22Rv1 (cell line): Measurements from ENCODE around the gene USHBP1.

Source experiments
- ZFX ChIP-seq: fragments of 450-650 bp; IDR thresholded peaks from 2 replicates; pipeline ENCODE4 v1.6.1; 2017; ENCODE audit warnings: antibody characterized with exemption, borderline replicate concordance
- TF ChIP-seq, protein P1 (sequence below): fragments of 450-650 bp; IDR thresholded peaks from 2 replicates; pipeline ENCODE4 v1.5.1; 2017; ENCODE audit warnings: mild to moderate bottlenecking

DNA sequence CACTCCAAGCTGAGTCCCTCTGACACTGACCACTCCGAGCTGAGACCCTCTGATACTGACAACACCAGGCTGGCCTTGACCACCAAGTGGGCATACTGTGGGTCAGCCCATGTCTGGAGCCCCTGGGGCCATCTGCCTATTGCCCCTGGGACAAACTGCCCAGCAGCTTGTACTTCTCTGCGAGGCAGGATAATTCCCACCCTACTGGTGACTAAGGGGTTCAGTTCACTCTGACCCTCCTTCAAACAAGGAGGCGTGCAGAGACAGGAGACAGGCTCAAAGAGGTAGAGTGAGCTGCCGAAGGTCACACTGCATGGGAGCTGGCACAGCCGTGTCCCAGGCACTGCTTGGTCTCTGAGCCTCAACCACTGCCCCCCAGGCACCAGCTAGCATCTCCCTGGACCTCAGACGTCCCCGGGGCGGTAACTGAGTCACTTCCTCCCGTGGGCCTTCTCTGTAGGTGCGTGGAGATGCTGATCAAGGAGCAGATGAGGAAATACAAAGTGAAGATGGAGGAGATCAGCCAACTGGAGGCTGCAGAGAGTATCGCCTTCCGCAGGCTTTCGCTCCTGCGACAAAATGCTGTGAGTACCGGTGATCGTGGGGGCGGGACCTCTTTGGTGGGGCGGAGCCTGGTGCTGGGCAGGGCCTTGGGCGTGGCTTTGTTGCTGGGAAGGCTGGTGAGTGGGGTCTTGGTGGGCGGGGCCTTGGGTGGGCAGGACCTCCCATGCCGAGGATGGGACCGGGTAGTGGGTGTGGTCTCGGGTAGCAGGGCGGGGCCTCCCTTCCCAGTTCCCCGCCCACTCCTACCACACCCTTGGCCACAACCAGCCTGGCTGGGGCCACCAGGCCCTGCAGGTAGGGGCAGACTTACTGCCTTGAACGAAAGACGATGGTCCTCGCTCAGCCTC lies 55.2 kb downstream of the USHBP1 start:
- TF ChIP-seq, protein P1, sequence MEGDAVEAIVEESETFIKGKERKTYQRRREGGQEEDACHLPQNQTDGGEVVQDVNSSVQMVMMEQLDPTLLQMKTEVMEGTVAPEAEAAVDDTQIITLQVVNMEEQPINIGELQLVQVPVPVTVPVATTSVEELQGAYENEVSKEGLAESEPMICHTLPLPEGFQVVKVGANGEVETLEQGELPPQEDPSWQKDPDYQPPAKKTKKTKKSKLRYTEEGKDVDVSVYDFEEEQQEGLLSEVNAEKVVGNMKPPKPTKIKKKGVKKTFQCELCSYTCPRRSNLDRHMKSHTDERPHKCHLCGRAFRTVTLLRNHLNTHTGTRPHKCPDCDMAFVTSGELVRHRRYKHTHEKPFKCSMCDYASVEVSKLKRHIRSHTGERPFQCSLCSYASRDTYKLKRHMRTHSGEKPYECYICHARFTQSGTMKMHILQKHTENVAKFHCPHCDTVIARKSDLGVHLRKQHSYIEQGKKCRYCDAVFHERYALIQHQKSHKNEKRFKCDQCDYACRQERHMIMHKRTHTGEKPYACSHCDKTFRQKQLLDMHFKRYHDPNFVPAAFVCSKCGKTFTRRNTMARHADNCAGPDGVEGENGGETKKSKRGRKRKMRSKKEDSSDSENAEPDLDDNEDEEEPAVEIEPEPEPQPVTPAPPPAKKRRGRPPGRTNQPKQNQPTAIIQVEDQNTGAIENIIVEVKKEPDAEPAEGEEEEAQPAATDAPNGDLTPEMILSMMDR = peak; percentile 12; the same call in 1 of the 2 replicates
- no peak for TF ChIP-seq ZFX
